VCaP (cell line): ENCODE data around the gene CDC7.
"Not testable (repeated sequence)": the region's sequence is repeated elsewhere in the genome, so short reads cannot be mapped to it uniquely, and the experiment has no call there.

ENCODE experiments used
- H3K27ac ChIP-seq: fragments of 450-650 bp; 2 replicates; pipeline ENCODE4 v1.5.1; 2017
- CTCF ChIP-seq: fragments of 450-650 bp; conservative IDR thresholded peaks from 2 replicates; pipeline ENCODE4 v1.5.1; 2017; ENCODE audit warnings: mild to moderate bottlenecking, moderate library complexity

The CDC7 gene

GRCh38 chr1:91500756-91501522 lies at the start of gene CDC7:
CDC7 (plus strand) TSS chr1:91500851; CDS start chr1:91501717, 866 bp downstream.
- TF ChIP-seq CTCF, result peak; percentile 76
- H3K27ac ChIP-seq, result peak within 1 kb of the TSS; percentile 80

GRCh38 chr1:91454136-91454535 lies 46.5 kb upstream of the CDC7 start:
- H3K27ac ChIP-seq, result no peak overlapping the region
- no peak for TF ChIP-seq CTCF

- H3K27ac ChIP-seq, result no peak overlapping the region
These were observed 45.3 kb upstream of the CDC7 start for GRCh38 chr1:91455334-91455733.

DNA sequence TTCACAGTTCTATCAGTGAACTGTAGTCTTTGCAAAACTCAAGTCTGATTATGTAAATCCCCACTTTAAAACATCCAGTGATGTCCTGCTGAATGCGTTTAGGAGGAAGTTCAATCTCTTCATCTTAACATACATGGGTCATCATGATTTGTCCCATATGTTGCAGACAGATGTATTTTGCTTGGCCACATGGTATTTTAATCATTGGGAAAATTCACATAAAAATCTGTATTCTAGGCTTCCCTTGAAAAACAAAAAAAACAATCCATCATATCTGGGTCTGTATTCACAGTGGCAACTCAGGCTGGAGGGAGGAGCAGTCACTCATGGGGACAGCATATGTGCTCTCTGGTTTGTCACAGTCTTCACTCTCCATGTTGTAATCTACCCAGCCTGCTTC lies 44.8 kb upstream of the CDC7 start:
- H3K27ac ChIP-seq, result no peak overlapping the region
- TF ChIP-seq CTCF, result no peak

More at GRCh38 chr1:91455334-91455733, 45.3 kb upstream of the CDC7 start:
- no peak for TF ChIP-seq CTCF

DNA sequence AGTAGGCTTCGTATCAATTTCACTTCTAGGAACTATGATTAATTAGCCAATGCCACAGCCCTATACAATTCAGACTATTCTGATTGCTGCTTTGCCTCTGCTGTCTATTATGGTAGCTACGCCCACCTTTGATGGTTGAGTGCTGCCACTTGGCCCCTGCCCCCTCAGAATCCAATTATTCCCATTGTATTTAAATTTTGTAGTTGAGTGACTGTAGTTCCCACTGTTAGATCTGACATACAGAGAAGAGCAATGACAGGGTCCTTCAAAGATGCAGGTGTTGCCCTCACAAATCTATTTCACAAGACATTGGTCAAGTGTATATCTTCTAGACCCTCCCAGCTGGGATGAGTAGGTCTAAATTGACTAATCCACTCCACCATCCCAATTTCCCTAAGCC lies 35.3 kb upstream of the CDC7 start:
- not testable (repeated sequence) for H3K27ac ChIP-seq

GRCh38 chr1:91476533-91477217 lies 24.0 kb upstream of the CDC7 start:
- H3K27ac ChIP-seq, result no peak overlapping the region
- no peak for TF ChIP-seq CTCF

DNA sequence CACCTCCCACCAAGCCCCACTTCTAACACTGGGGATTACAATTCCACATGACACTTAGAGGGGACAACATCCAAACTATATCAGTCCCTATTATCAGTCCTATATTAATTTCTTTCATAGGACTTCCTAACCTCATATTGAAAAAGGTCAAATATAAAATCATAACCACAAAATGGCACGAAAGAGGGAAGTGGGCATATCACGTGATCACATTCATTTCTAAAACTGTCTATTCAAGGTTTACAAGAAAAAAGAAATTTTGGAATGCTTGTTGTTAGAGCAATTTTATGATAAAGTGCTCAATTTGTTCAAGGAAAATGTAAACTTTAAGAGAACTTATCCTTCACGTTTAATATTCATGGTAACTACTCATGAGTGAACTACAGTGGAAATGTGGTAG lies 13.2 kb upstream of the CDC7 start:
- no peak overlapping the region for H3K27ac ChIP-seq
- no peak for TF ChIP-seq CTCF

- H3K27ac ChIP-seq, result no peak overlapping the region
- TF ChIP-seq CTCF, result no peak
These were observed 10.2 kb upstream of the CDC7 start for GRCh38 chr1:91490501-91490900.
